PC-3 (cell line): ENCODE measurements around the gene C12orf76. TPM values are rescaled to one million over a fixed set of nuclear protein-coding genes. Genes with fewer than 3 reads are reported as not detected.

Source experiments
- ATAC-seq: fragments of 200-7000 bp; cut with Tn5 transposase; 2 replicates; pipeline ENCODE4 v1.9.1; 2020; ENCODE audit warnings: mild to moderate bottlenecking, moderate library complexity
- BruUV-seq: library from RNA; stranded (reverse); fragments of 400-500 nt; replicated peaks from 2 replicates; lab custom pipeline; 2021; lab: Mats Ljungman, UMichigan
- CTCF ChIA-PET: fragments of 300-600 bp; sonication (Branson Sonifier 250); formaldehyde crosslinking; loops from one replicate; lab custom pipeline; 2022; ENCODE audit warnings: antibody characterized with exemption; lab: Charles Lee
- POLR2A ChIA-PET: fragments of 300-600 bp; sonication (Branson Sonifier 250); formaldehyde crosslinking; loops from one replicate; lab custom pipeline; 2022; ENCODE audit warnings: antibody characterized with exemption; ENCODE audit not compliant: unreplicated experiment; lab: Charles Lee
- DNase-seq: peaks from one replicate; pipeline ENCODE4 v3.0.0-alpha.2; 2015
- H2AFZ ChIP-seq: fragments of 300-600 bp; sonication (generic); 2 replicates; pipeline ENCODE4 v1.6.0; 2016; ENCODE audit warnings: antibody characterized with exemption, low read length
- H3F3A ChIP-seq: fragments of 300-600 bp; sonication (generic); one replicate; pipeline ENCODE4 v1.6.0; 2017; ENCODE audit warnings: antibody characterized with exemption, low read length, control low read depth, mild to moderate bottlenecking; ENCODE audit not compliant: unreplicated experiment
- H3K27ac ChIP-seq: fragments of 300-600 bp; sonication (generic); 2 replicates; pipeline ENCODE4 v1.5.1; 2016; ENCODE audit warnings: mild to moderate bottlenecking, low read length
- H3K27me3 ChIP-seq: fragments of 300-600 bp; sonication (generic); 2 replicates; pipeline ENCODE4 v1.6.1; 2016; ENCODE audit warnings: low read length, mixed read lengths
- H3K36me3 ChIP-seq: fragments of 300-600 bp; sonication (generic); 2 replicates; pipeline ENCODE4 v1.6.1; 2016; ENCODE audit warnings: low read depth, mixed run types, low read length, mixed read lengths
- H3K4me1 ChIP-seq: fragments of 300-600 bp; sonication (generic); 2 replicates; pipeline ENCODE4 v1.5.1; 2016; ENCODE audit warnings: low read length; ENCODE audit not compliant: insufficient read depth
- H3K4me2 ChIP-seq: fragments of 300-600 bp; sonication (generic); 2 replicates; pipeline ENCODE4 v1.6.0; 2016; ENCODE audit warnings: low read length
- H3K4me3 ChIP-seq: fragments of 300-600 bp; sonication (generic); 2 replicates; pipeline ENCODE4 v1.5.1; 2016; ENCODE audit warnings: mild to moderate bottlenecking, low read length, mixed read lengths
- H3K79me2 ChIP-seq: fragments of 300-600 bp; sonication (generic); 2 replicates; pipeline ENCODE4 v1.6.1; 2017; ENCODE audit warnings: low read length, mixed read lengths
- H3K9ac ChIP-seq: fragments of 300-600 bp; sonication (generic); 2 replicates; pipeline ENCODE4 v1.6.0; 2016; ENCODE audit warnings: mild to moderate bottlenecking, low read length
- H3K9me2 ChIP-seq: fragments of 300-600 bp; sonication (generic); replicated peaks from 2 replicates; pipeline ENCODE4 v1.6.1; 2016; ENCODE audit warnings: mixed run types, low read length, mixed read lengths
- H3K9me3 ChIP-seq: fragments of 300-600 bp; sonication (generic); 2 replicates; pipeline ENCODE4 v1.6.1; 2016; ENCODE audit warnings: low read length, mixed read lengths
- H4K20me1 ChIP-seq: fragments of 300-600 bp; sonication (generic); 2 replicates; pipeline ENCODE4 v1.6.1; 2016; ENCODE audit warnings: low read length, mixed read lengths
- CTCF ChIP-seq: fragments of 300-600 bp; sonication (generic); conservative IDR thresholded peaks from 2 replicates; pipeline ENCODE4 v1.5.1; 2017; ENCODE audit warnings: antibody characterized with exemption, low read depth, mild to moderate bottlenecking, low read length
- EZH2 ChIP-seq: fragments of 300-600 bp; sonication (generic); IDR thresholded peaks from one replicate; pipeline ENCODE4 v1.6.1; 2017; ENCODE audit warnings: antibody characterized with exemption, mild to moderate bottlenecking, low read length; ENCODE audit not compliant: unreplicated experiment
- EZH2phosphoT487 ChIP-seq: fragments of 300-600 bp; sonication (generic); IDR thresholded peaks from 2 replicates; pipeline ENCODE4 v1.6.1; 2018; ENCODE audit warnings: mild to moderate bottlenecking, antibody characterized with exemption, low read length, borderline replicate concordance
- intact Hi-C: fragments of 100-400 bp; cut with micrococcal nuclease; formaldehyde crosslinking; loops from 2 replicates; pipeline ENCODE4 v1.9.0; 2023
- total RNA-seq: library from RNA; depleted of rRNA; stranded (reverse); fragments of >200 nt; gene quantifications from 2 replicates; pipeline ENCODE4 v1.2.3, GENCODE V29; 2014; rRNA removed

The C12orf76 gene
- total RNA-seq, 1 experiment from 2014 or later: 6.7 TPM

- no peak overlapping the region for H3K4me2 ChIP-seq
- H3K36me3 ChIP-seq: peaks cover 15% of the 10 kb centered on the region; the same call in 1 of the 2 replicates
- H2AFZ ChIP-seq: no peak overlapping the region
- DNase-seq: no peak
- intact Hi-C loops: no loop called here
- H3F3A ChIP-seq: peaks cover 3% of the 10 kb centered on the region
- ChIA-PET CTCF (no interaction called here), POLR2A (no interaction called here)
- H3K9me3 ChIP-seq: no peaks in the 10 kb centered on the region
- H4K20me1 ChIP-seq: peaks cover 8% of the 10 kb centered on the region; the same call in 1 of the 2 replicates
- H3K27ac ChIP-seq: no peak overlapping the region
- no peak for ATAC-seq
- H3K4me1 ChIP-seq: peaks cover 21% of the 10 kb centered on the region
- no peak overlapping the region for H3K9ac ChIP-seq
- no TSS peak for BruUV-seq
- TF ChIP-seq EZH2 (no peak), CTCF (no peak), EZH2phosphoT487 (no peak)
- peaks cover 40% of the 10 kb centered on the region for H3K79me2 ChIP-seq
- H3K4me3 ChIP-seq: no peak overlapping the region
- no peaks in the 10 kb centered on the region for H3K27me3 ChIP-seq
- no peaks in the 10 kb centered on the region for H3K9me2 ChIP-seq
These were observed 56.7 kb downstream of the C12orf76 start for GRCh38 chr12:109991586-109991985.

Other genes starting within 250 kb of the C12orf76 start
- 1.6 and 2.4 TPM in 2 replicates for gene TRPV4, start 215.1 kb downstream of the C12orf76 start, total RNA-seq
- 78.2 and 82.6 TPM in 2 replicates for gene GLTP, start 168.0 kb downstream of the C12orf76 start, total RNA-seq
- 21.6 and 42.8 TPM in 2 replicates for gene TCHP, start 148.2 kb downstream of the C12orf76 start, total RNA-seq
- 24.6 and 26.8 TPM in 2 replicates for gene GIT2, start 52.2 kb downstream of the C12orf76 start, total RNA-seq
- 117 and 118 TPM in 2 replicates for gene ANKRD13A, start 49.1 kb downstream of the C12orf76 start, total RNA-seq
- 7.2 and 10.1 TPM in 2 replicates for gene IFT81, start 75.8 kb upstream of the C12orf76 start, total RNA-seq
- 174 and 211 TPM in 2 replicates for gene ATP2A2, start 232.7 kb upstream of the C12orf76 start, total RNA-seq